ENCODE results near the gene P2RX4.

GRCh38 chr12:121227294-121227693 lies 17.4 kb downstream of the P2RX4 start:
- TF ChIP-seq CTCF (IDR thresholded peaks at IDR 0.05) = no peak
- no peak for TF ChIP-seq POLR2A (IDR thresholded peaks at IDR 0.05)
